ENCODE results near the gene SESN1.
A peak's percentile ranks its signal among the peaks of the same experiment; 100 is the strongest.
"Not testable (repeated sequence)": the region's sequence is repeated elsewhere in the genome, so short reads cannot be mapped to it uniquely, and the experiment has no call there.

Gene SESN1

GRCh38 chr6:109095036-109095834 is 589 bp upstream of the SESN1 start, which contains the start of gene CEP57L1:
Gene CEP57L1, plus strand, starts transcription at chr6:109095507. Its CDS starts 49,715 bp downstream, at chr6:109145222.
- DNase-seq (ENCODE audit: low spot score): peak; percentile 94

DNA sequence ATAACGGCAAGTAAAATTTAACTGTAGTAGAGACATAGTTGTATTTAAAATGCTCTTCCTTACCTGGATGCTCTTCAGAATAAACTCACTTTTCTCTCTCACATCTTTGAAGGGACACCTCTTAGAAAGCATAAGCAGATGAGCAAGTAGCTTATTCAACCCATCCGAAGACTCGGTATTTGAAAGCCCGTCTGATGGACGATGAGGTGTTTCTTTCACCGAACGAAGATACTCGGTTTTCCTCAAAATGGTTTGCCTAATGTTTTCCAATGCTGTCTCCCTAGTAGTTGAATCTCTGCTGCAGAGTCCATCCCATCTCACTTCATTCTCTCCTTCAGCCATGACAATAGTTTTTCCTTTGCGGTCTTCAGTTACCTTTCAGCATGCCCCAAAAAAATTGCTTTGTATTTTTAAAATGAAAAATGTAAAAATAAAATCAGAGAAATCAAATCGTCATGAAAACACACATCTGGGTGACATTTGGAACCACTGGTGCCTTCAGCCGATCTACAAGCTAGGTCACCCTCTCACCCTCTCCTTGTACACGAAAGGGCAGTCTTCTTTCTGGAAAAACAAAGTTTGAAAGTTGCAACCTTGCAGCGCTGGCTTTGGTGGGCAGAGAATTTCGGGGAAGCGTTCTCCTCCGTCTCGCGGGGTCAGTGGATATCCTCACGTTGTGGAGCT is 772 bp downstream of the SESN1 start:
- no peak for DNase-seq (ENCODE audit: low spot score)

DNA sequence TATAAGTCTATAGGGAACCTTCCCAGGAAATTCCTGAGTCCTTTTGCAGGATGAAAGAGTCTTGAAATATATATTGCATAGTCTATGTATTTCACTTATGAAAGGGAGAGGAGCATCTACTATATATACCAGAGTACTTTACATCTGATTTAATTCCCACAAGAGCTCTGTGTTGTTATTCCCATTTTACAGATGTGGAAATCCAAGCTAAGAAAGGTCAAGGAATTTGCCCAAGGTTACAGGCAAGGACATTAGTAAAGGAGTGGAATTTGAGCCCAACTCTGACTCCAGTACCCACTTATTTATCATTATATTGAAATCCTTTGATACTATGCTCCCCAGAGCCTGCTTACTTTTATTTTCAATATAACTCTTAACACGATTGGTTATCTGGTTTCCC is 2.6 kb downstream of the SESN1 start:
- no peak for DNase-seq (ENCODE audit: low spot score)

GRCh38 chr6:109091314-109092024 is 3.2 kb downstream of the SESN1 start:
- no peak for DNase-seq (ENCODE audit: low spot score)

DNA sequence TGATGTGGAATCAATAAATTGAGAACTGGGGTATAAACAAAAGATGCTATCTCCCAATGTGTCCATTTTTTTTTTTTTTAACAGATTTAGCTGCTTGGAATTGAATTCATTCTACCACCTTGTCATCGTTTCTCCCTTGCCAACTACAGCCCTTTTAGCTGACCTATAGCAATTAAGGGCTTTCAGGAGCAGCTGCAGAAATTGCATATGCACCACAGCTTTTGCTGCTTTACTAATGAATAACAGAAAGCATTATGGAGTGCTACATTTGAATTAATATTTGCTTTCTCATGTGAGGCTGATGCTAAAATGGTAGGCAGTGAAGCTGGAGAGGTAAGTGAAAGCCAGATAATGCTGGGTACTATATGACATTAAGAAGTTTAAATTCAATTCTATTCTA is 5.7 kb downstream of the SESN1 start:
- no peak for DNase-seq (ENCODE audit: low spot score)

- DNase-seq (ENCODE audit: low spot score): no peak
Observed at GRCh38 chr6:109087661-109088264, 6.9 kb downstream of the SESN1 start.

GRCh38 chr6:109084146-109084545 is 10.5 kb downstream of the SESN1 start:
- not testable (repeated sequence) for DNase-seq (ENCODE audit: low spot score)

DNA sequence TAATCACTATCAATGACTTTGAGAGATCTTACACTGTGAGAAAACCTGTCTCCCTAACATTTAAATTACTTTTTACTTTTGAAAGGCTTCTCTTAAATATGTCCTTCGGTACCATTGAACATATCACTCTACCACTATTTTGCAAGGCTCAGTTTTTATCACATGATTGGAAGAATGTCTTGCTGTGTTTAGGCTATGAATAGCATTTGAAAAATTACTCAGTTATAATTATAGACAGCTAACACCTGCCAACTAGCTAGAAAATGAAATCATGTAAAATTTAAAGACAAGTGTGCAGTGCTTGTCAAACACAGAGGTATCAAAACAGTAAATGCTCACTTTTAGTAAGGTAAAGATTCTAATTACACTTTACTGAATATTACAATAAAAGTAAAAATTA is 11.0 kb downstream of the SESN1 start:
- DNase-seq (ENCODE audit: low spot score): no peak

- no peak for DNase-seq (ENCODE audit: low spot score)
Observed at GRCh38 chr6:109082188-109082577, 12.5 kb downstream of the SESN1 start.

- no peak for DNase-seq (ENCODE audit: low spot score)
Observed at GRCh38 chr6:109081516-109082187, 13.0 kb downstream of the SESN1 start.

GRCh38 chr6:109081026-109081425 is 13.6 kb downstream of the SESN1 start:
- no peak for DNase-seq (ENCODE audit: low spot score)

DNA sequence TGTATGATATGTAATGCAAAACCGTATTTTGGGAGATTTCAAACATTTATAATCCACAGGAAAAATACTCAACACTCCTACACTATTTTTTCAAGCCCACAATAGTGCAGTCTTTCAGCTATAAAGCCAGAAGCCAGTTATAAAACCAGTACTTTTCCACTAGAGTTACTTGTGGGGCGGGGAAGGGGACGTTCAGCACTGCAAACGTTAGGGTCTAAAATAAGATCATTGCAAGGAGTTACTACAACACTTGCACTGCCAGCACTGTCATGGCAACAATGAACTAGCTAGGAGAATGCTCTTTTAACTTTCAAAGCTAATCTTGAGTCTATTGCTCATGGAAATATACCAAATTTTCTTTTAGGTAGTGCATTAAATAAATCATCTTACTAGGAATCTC is 14.7 kb downstream of the SESN1 start:
- no peak for DNase-seq (ENCODE audit: low spot score)

DNA sequence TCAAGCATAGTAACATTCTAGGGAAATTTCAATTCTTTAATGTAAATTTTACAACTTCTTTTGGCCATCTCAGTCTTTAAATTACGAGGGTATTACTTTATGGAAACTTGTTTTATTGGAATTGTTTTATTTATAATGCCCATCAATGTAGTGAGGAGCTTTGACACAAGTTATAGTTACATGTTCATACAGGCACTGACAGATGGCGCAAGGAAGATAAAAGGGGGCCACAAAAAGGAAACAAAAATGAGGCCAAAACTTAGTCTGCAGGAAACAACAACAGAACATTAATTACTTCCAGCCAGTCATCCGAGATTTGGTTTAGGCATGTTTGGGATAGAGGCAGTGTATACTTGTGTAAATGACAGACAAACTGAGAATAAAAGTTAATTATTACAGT is 18.3 kb downstream of the SESN1 start:
- no peak for DNase-seq (ENCODE audit: low spot score)

DNA sequence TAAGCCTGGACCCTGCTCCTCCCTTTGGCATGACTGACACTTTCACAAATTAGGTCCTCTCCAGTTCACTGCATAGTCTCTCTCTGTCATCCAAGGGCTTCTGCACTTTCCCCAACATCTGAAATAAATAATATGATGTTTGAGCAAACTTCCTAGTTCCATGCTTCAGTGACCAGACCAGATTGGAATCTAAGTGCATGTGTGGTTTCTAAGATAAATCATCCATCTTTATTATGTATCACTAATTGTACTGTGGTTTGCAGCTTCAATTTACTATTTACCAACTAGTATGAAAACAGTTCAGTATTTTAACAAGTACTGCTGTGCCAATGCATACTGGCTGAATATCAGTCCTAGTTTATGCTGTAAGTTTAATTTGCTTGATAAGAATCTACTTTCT is 18.7 kb downstream of the SESN1 start:
- no peak for DNase-seq (ENCODE audit: low spot score)

DNA sequence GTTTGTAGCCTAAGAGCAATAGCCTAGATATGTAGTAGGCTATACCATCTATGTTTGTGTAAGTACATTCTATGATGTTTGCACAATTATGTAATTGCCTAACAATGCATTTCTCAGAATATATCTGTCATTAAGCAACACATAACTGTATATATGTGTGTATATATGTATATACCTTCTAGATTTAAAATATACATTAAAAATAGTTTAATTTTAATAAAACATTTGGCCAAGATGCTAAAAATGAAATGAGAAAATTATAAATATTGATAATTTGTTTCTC is 20.6 kb downstream of the SESN1 start:
- DNase-seq (ENCODE audit: low spot score): no peak

DNA sequence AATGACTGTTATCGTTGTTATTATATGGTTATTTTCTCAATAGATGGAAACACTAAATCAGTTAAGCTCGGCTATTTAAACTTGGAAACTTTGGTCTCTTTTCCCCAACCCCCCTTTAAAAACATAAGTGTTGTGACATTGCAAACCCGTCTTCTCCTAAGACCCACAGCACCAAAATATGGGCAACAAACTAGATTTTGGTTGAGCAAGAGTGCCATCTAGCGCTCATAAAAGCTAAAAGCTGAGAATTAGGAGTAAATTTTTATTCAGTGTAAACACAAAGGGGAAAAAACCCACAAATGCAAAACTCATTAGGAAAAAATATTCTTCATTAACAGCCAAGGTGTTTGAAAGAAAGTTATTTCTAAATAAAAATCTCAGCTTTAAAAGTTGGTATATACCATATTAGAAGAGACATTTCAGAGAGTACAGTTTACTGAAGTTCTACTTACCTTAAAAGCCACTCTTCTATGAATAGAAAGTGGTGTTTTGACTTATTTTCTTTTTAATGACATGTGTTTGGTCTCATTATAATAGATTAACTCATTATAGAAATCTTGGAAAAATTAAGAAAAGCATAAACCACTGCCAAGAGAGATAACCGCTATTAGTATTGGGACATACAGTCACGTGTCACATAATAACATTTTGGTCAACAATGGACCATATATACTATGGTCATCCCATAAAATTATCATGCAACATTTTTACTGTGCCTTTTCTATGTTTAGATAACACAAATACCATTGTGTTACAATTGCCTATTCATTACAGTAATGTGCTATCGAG is 21.1 kb downstream of the SESN1 start:
- DNase-seq (ENCODE audit: low spot score): peak; percentile 44

DNA sequence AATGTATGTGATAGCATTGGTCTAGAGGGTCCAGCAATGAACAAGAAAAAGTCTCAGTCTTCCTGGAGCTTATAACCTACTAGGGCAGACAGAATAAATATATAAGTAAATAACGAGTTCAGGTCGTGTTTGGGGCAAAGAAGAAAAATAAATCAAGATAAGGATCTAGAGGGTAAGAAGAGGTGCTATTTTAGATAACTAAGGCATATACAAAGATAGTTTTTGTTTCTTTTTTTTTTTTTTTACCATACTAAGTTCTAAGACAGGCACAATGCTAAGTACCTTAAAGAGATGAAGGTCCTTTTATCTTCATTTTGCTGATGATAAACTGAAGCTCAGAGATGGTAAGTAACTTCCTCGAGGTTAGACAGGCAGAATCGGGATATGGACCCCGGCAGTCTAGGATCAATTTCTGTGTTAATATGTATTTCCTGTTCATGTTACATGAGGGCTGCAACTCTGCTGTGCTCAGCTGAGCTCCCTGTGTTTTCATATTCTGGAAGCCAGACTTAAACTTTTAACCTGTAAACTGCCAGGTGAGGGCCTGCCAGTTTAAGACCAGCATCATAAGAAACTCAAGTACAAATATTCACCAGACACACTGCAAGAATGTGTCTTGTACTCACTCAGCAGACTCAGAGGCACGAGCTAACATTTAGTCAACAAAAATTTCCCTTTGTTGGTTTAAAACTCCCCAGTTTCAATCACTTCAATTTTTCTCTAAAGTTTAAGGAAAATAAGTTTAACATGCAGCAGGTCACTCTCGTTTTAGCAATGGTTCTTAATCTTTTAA is 23.3 kb downstream of the SESN1 start:
- DNase-seq (ENCODE audit: low spot score): no peak

GRCh38 chr6:109069746-109070145 is 24.9 kb downstream of the SESN1 start:
- DNase-seq (ENCODE audit: low spot score): no peak

GRCh38 chr6:109062767-109063352 is 31.8 kb downstream of the SESN1 start:
- DNase-seq (ENCODE audit: low spot score): no peak

GRCh38 chr6:109062216-109062615 is 32.4 kb downstream of the SESN1 start:
- no peak for DNase-seq (ENCODE audit: low spot score)
